Spleen (tissue), 11 donors: ENCODE results near the gene ABCC5. TPM values are rescaled to one million over a fixed set of nuclear protein-coding genes. Genes with fewer than 3 reads are reported as not detected.

ENCODE experiments used
- DNase-seq: peaks from one replicate; pipeline ENCODE4 v3.0.0-alpha.2; 2020
- H3K27ac ChIP-seq, 8 donors: fragments of 200-600 bp; sonication (generic) in 7 of 8; 1 replicate in 4 of 8; 2 replicates in 4 of 8; pipeline versions ENCODE4 v1.5.0 to v1.8.0; 2016 to 2021; ENCODE audit warnings: inconsistent platforms in 4 of 8, mild to moderate bottlenecking in 4 of 8, moderate library complexity in 1 of 8
- H3K27me3 ChIP-seq, 7 donors: fragments of 200-600 bp; sonication (generic) in 6 of 7; replicated peaks in 1 of 7; 1 replicate in 4 of 7; 2 replicates in 3 of 7; pipeline versions ENCODE4 v1.5.0 to v1.8.0; 2016 to 2021; ENCODE audit warnings: inconsistent platforms in 3 of 7, mild to moderate bottlenecking in 1 of 7
- H3K36me3 ChIP-seq, 6 donors: fragments of 200-600 bp; sonication (generic) in 5 of 6; 1 replicate in 4 of 6; 2 replicates in 2 of 6; pipeline versions ENCODE4 v1.5.0 to v1.8.0; 2016 to 2021; ENCODE audit warnings: inconsistent platforms in 2 of 6
- H3K4me1 ChIP-seq, 6 donors: fragments of 200-600 bp; sonication (generic) in 5 of 6; 1 replicate in 3 of 6; 2 replicates in 3 of 6; pipeline versions ENCODE4 v1.5.0 to v1.8.0; 2016 to 2021; ENCODE audit warnings: inconsistent platforms in 3 of 6
- H3K4me3 ChIP-seq, 8 donors: fragments of 200-600 bp; sonication (generic) in 7 of 8; 1 replicate in 4 of 8; 2 replicates in 4 of 8; pipeline versions ENCODE4 v1.5.0 to v1.8.0; 2016 to 2021; ENCODE audit warnings: inconsistent platforms in 4 of 8, mild to moderate bottlenecking in 4 of 8, moderate library complexity in 2 of 8
- H3K9me3 ChIP-seq, 8 donors: fragments of 200-600 bp; sonication (generic) in 7 of 8; 1 replicate in 4 of 8; 2 replicates in 4 of 8; pipeline versions ENCODE4 v1.5.0 to v1.8.0; 2016 to 2021; ENCODE audit warnings: inconsistent platforms in 4 of 8
- CTCF ChIP-seq, 11 experiments: fragments of 200-600 bp in 7 of 11; fragments of 450-650 bp in 4 of 11; sonication (generic) in 4 of 11; IDR thresholded peaks in 8 of 11; conservative IDR thresholded peaks in 3 of 11; 1 replicate in 7 of 11; 2 replicates in 4 of 11; pipeline versions ENCODE4 v1.4.0 to v1.8.0; 2016 to 2021; ENCODE audit warnings: antibody characterized with exemption in 11 of 11, inconsistent platforms in 4 of 11, mild to moderate bottlenecking in 1 of 11
- POLR2A ChIP-seq, 3 donors: fragments of 450-650 bp; IDR thresholded peaks; one replicate each; pipeline ENCODE4 v1.5.1; 2017; ENCODE audit warnings: antibody characterized with exemption in 3 of 3, mild to moderate bottlenecking in 1 of 3
- POLR2AphosphoS5 ChIP-seq, 3 donors: sonication (generic); formaldehyde crosslinking; IDR thresholded peaks; one replicate each; pipeline ENCODE4 v1.5.1; 2017; ENCODE audit warnings: antibody characterized with exemption in 3 of 3
- WGBS, 5 donors: extraction: QIAGEN DNeasy Blood & Tissue Kit in 3 of 5; methylation state at CpG; one replicate each; pipeline versions ENCODE4 v1.1.5 to v1.1.7; 2013 to 2018; 5-methylcytosine and 5-hydroxymethylcytosine counted together
- intact Hi-C: fragments of 100-400 bp; cut with DNase I; formaldehyde crosslinking; loops from one replicate; pipeline ENCODE4 v1.15.0; 2023; ENCODE audit warnings: low total_unique reads
- polyA plus RNA-seq, 3 donors: library from polyadenylated mRNA; stranded (reverse); fragments of 200-250 nt; gene quantifications; one replicate each; pipeline ENCODE4 v1.2.1, GENCODE V29; 2013
- total RNA-seq, 7 donors: library from RNA; depleted of rRNA in 3 of 7; stranded (reverse); fragments of >200 nt in 3 of 7; fragmentation: NEBNext Ultra II Directional in 4 of 7; extraction: Animal tissue kit (Norgen Biotek cat#: 25700) in 4 of 7; gene quantifications; one replicate each; pipeline versions ENCODE4 v1.1.0 to v1.2.1, GENCODE V29; 2016 to 2021
- donor health status: healthy with polysubstance abuse.
- donor health status: DM: no; HTN: no; CAD: no; lungs with moderate emphysema.
- donor health status: DM: no; HTN: no; CAD: no.
- donor health status: Bipolar disorder and iron deficiency.
- donor health status: healthy.
- donor health status: DM: no; HTN: no; CAD: no.
- donor health status: DM: yes; HTN: yes; CAD: no.

Gene ABCC5
- total and polyA plus RNA-seq, 10 donors: 19.6 to 112 (median 59.9) TPM

- intact Hi-C loops: no loop called here
- no peak for DNase-seq
- no peaks in the 10 kb centered on the region for H3K4me1 ChIP-seq
- H3K4me3 ChIP-seq: no peak overlapping the region
- no peak overlapping the region for H3K27ac ChIP-seq
- H3K9me3 ChIP-seq: no peaks in the 10 kb centered on the region
- TF ChIP-seq POLR2AphosphoS5 (IDR thresholded peaks at IDR 0.05) (no peak), POLR2A (IDR thresholded peaks at IDR 0.05) (no peak), CTCF (IDR thresholded peaks at IDR 0.05 in 8 of 11, conservative IDR thresholded peaks at IDR 0.05 in 3 of 11) (no peak)
- H3K27me3 ChIP-seq: no peaks in the 10 kb centered on the region
- 92 to 95% (median 93%) methylated on average over 4 of the region's 4 CpGs for WGBS, 5 donors
- H3K36me3 ChIP-seq: peaks cover 2 to 100% (median 64%) of the 10 kb centered on the region in 6 donors
Measured at GRCh38 chr3:183984127-183984740, 33.5 kb downstream of the ABCC5 start.

- no peaks in the 10 kb centered on the region for H3K9me3 ChIP-seq
- WGBS, 5 donors: 89 to 95% (median 94%) methylated on average over 6 of the region's 6 CpGs
- DNase-seq: no peak
- H3K27ac ChIP-seq: no peak overlapping the region
- H3K4me1 ChIP-seq: no peaks in the 10 kb centered on the region
- H3K4me3 ChIP-seq: no peak overlapping the region
- TF ChIP-seq CTCF (IDR thresholded peaks at IDR 0.05 in 8 of 11, conservative IDR thresholded peaks at IDR 0.05 in 3 of 11) (no peak), POLR2AphosphoS5 (IDR thresholded peaks at IDR 0.05) (no peak), POLR2A (IDR thresholded peaks at IDR 0.05) (no peak)
- intact Hi-C loops: no loop called here
- no peaks in the 10 kb centered on the region for H3K27me3 ChIP-seq
- H3K36me3 ChIP-seq: peaks cover 2 to 100% (median 49%) of the 10 kb centered on the region in 6 donors
Measured at GRCh38 chr3:183981990-183982644, 35.6 kb downstream of the ABCC5 start.

GRCh38 chr3:183980403-183980802 lies 37.3 kb downstream of the ABCC5 start:
- Histone ChIP-seq H3K4me1 (no peaks in the 10 kb centered on the region), H3K27ac (no peak overlapping the region), H3K4me3 (no peak overlapping the region), H3K9me3 (no peaks in the 10 kb centered on the region), H3K36me3 (peaks cover 2 to 93% (median 36%) of the 10 kb centered on the region in 6 donors), H3K27me3 (no peaks in the 10 kb centered on the region)
- WGBS, 5 donors: 93 to 97% (median 95%) methylated on average over 4 of the region's 4 CpGs
- intact Hi-C loops: no loop called here
- DNase-seq: no peak
- TF ChIP-seq POLR2A (IDR thresholded peaks at IDR 0.05) (no peak), POLR2AphosphoS5 (IDR thresholded peaks at IDR 0.05) (no peak), CTCF (IDR thresholded peaks at IDR 0.05 in 8 of 11, conservative IDR thresholded peaks at IDR 0.05 in 3 of 11) (no peak)

- H3K27me3 ChIP-seq: no peaks in the 10 kb centered on the region
- H3K27ac ChIP-seq: no peak overlapping the region
- H3K4me1 ChIP-seq: no peaks in the 10 kb centered on the region
- no peak for TF ChIP-seq CTCF (IDR thresholded peaks at IDR 0.05 in 8 of 11, conservative IDR thresholded peaks at IDR 0.05 in 3 of 11)
- no peak for TF ChIP-seq POLR2A (IDR thresholded peaks at IDR 0.05)
- TF ChIP-seq POLR2AphosphoS5 (IDR thresholded peaks at IDR 0.05): no peak
- 79 to 85% (median 82%) methylated on average over 10 of the region's 10 CpGs for WGBS, 5 donors
- no peak for DNase-seq
- intact Hi-C loops: no loop called here
- no peaks in the 10 kb centered on the region for H3K9me3 ChIP-seq
- H3K4me3 ChIP-seq: no peak overlapping the region
- peaks cover 0 to 91% (median 10%) of the 10 kb centered on the region in 6 donors for H3K36me3 ChIP-seq
Measured at GRCh38 chr3:183975981-183976662, 41.6 kb downstream of the ABCC5 start.
